GM12872 (cell line): ENCODE data around the gene CACNA2D2.

Source experiments
- CTCF ChIP-seq: IDR thresholded peaks from 3 replicates; pipeline ENCODE4 v1.5.1; 2011; ENCODE audit warnings: low read depth, mild to moderate bottlenecking, low read length, moderate library complexity; ENCODE audit not compliant: insufficient read depth

The CACNA2D2 gene

GRCh38 chr3:50323092-50323600 is 180.3 kb downstream of the CACNA2D2 start:
- no peak for TF ChIP-seq CTCF

GRCh38 chr3:50322386-50323091 is 180.9 kb downstream of the CACNA2D2 start, which contains the start of gene HYAL2:
Gene HYAL2, minus strand, starts transcription at chr3:50322745. Its CDS starts 2,256 bp downstream, at chr3:50320489.
- no peak for TF ChIP-seq CTCF

GRCh38 chr3:50322115-50322385 is 181.4 kb downstream of the CACNA2D2 start:
- TF ChIP-seq CTCF, result no peak

GRCh38 chr3:50321336-50322114 is 181.9 kb downstream of the CACNA2D2 start:
- TF ChIP-seq CTCF, result peak; percentile 82

- TF ChIP-seq CTCF, result no peak
Measured at GRCh38 chr3:50320853-50321335, 182.5 kb downstream of the CACNA2D2 start.

GRCh38 chr3:50319894-50320625 is 183.4 kb downstream of the CACNA2D2 start:
- TF ChIP-seq CTCF, result no peak
